Astrocyte (in vitro differentiated cells and primary cell): ENCODE measurements around the gene ASF1B.

Source experiments
- EZH2 ChIP-seq: IDR thresholded peaks from 2 replicates; pipeline ENCODE4 v1.6.1; 2012; ENCODE audit warnings: mild to moderate bottlenecking, low read length, inconsistent platforms; ENCODE audit not compliant: insufficient read depth
- TF ChIP-seq, protein P1 (sequence below): IDR thresholded peaks from 2 replicates; pipeline ENCODE4 v1.5.1; 2011; ENCODE audit warnings: low read depth, mild to moderate bottlenecking, inconsistent platforms, low read length, moderate library complexity; ENCODE audit not compliant: insufficient read depth

DNA sequence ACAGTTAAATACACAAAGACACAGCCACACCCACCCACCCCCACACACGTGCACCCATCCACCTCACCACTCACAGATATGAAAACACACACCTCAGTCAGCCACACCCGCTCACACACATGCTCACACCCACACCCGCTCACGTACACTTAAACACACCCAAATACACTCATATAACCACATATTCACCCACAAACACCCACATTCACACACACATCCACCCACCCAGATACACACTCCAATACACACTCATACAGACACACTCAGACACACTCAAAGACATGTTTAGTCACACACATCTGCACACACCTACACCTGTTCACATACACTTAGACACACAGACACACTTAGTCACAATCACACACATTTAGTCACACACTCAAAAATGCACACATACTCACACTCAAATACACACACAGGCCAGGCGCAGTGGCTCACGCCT is 39.0 kb upstream of the ASF1B start:
- TF ChIP-seq, protein P1, sequence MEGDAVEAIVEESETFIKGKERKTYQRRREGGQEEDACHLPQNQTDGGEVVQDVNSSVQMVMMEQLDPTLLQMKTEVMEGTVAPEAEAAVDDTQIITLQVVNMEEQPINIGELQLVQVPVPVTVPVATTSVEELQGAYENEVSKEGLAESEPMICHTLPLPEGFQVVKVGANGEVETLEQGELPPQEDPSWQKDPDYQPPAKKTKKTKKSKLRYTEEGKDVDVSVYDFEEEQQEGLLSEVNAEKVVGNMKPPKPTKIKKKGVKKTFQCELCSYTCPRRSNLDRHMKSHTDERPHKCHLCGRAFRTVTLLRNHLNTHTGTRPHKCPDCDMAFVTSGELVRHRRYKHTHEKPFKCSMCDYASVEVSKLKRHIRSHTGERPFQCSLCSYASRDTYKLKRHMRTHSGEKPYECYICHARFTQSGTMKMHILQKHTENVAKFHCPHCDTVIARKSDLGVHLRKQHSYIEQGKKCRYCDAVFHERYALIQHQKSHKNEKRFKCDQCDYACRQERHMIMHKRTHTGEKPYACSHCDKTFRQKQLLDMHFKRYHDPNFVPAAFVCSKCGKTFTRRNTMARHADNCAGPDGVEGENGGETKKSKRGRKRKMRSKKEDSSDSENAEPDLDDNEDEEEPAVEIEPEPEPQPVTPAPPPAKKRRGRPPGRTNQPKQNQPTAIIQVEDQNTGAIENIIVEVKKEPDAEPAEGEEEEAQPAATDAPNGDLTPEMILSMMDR = no peak
- no peak for TF ChIP-seq EZH2
